Cerebellar nuclear complex (tissue), 1 donor: Measurements from ENCODE around the gene CCDC197.

Source experiments
- DNase-seq, 2 experiments: peaks; one replicate each; lab custom pipeline; 2025; lab: John Stamatoyannopoulos, UW

Gene CCDC197

DNA sequence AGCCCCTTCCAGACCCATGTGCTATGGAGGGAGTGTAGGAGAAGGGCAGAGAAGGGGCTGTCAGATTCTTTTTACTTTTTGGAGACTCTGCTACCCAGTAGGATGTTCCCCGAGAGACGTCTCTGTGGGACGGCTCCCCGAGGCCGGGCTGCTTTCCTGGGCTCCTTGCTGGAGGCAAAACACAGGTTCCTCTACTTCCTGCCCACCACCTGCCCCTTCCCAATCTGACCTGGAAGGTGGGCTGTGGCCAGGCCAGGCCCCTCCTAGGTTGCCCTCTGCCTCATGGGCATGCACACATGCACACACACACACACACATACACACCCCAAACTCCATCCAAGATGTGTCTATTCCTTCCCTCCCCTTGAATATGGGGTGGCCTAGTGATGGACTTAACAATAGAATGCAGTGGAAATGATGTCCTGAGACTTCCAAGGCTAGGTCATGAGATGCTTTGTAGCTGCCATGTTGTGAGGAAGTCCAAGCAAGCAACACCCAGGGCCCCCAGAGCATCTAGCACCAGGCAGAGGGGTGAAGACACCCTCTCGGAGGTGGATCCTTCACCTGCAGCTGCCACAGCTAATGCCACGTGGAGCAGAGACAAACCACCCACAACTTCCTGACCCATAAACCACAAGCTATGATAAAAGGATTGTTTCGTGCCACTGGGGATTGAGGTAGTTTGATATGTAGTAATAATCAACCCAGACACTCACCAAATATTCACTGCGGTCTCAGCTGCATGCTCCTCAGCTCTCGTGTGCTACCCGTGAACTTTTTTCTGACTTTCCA, 19.1 kb upstream of the CCDC197 start:
- DNase-seq, result no peak

DNA sequence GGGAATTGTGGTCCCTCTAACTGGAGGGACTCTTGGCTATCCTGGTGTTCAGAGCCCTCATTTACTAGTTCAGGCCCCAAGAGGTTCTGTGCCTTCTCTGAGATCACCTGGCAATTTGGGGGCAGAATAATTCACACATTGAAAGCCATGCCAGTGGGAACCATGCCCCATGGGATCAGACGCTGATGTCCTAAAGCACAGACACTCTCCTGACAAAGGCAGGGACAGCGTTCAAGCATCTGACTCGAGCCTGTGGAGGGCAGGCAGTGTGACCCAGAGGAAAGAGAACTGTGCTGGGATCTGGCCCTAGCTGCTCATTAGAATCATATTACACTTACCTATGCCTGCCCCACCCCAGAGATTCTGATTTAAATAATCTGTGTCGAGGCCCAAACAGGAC, 18.4 kb upstream of the CCDC197 start:
- no peak for DNase-seq

DNA sequence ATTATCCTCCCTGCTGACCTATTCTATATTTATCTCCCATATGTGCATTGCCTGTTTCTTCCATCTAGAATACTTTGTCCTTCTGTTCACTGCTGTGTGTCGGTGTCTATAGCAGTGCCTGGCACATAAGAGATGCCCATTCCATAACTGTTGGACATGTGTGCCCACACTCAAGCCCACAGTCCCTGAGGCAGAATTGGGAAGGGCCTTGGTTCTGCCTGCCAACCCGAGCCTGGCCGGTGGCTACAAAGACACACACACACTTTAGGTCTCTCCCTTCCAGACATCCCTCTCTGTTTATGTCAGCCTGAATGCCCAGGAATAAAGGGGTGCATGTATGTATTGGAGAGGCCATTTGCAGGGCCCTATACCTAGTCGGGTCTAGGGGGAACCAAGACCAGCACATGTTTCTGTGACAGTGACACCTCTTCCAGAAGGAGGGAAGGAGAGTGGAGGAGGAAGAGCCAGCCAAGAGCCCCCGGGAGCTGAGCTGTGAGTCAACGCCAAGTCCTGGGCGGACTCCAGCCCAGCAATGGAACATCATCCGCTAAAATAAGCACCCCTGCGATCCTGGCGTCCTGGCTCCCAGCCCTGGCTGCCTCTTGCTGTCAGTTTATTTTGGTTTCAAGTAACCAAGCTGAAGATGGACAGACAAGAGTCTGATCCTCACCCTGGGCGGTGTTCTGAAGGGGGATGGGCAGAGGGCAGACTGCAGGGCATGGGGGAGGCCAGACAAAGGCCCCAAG, 16.5 kb upstream of the CCDC197 start:
- peak in 1 of 2 experiments; percentile 51 for DNase-seq

DNA sequence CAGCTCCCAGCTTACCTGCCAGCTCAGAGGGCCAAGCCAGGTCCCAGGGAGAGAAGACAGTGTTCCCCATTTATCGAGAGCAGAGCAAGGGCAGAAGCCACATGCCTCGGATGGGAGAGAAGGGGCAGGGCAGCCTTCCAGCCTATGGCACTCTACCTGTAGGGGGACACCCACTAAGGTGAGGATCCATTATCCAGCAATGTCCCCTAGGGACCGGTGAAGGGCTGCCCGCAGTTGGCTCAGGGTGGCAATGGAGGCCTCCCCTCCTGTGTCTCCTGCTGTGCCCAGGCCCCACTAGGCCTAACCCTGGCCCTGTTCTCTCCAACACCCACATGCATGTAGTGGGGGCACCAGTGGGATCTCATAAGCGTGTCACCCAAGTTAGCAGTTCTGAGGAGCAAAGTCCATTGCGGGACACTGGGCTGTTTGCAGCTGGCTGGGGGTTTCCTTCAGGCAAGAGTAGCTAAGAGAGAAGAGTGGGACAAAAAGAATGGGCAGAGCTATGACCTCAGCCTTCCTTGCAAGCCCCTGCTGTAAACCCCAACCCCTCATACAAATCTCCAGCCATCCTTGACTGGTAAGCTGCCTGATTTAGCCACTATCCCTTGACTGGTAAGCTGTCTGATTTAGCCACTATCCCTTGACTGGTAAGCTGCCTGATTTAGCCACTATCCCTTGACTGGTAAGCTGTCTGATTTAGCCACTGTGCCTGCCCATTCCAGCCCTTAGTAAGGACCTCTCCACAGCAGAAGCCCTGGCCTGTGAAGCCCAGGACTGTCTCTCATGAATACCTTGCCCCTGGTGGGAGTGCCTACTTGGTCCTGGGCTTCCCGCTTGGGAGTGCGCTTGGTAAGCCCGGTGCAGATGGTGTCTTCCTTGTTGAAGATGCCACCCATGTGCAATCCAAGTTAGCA, 15.5 kb upstream of the CCDC197 start:
- DNase-seq, result no peak

DNA sequence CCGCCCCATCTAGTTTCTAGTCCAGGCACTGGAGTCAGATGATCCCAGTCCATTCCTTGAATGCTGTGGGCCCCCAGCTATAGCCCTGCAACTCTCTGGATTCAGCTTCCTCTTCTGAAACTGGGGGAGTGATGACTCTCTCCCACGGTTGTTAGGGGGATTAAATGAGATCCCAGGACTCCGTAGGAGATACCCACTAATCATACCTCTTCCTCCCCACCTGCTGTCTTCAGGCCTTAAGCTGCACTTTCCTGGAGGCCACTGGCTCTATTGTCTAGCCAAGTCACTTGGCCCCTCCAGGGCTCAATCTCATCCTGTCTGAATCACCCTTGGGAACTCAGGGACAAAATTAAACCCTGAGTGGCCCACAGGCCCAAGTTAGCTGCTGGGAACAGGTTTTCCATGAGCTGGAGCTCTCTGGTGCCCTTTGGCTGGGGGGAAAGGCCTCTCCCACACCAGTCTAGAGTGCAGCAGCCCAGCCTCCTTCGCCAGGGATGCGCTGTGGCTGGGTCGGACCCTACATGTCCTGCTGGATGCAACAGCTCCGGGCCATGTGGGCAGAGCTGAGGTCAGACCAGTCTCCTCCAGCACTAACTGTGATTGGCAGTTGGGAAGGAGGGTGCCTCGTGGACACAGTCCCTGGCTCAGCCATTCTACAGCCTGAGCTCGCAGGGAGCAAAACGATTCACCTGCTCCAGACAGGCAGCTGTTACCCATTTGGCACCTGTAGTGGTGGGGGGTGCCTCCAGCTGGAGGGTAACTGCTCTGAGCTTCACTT, 14.7 kb upstream of the CCDC197 start:
- DNase-seq, result no peak

DNA sequence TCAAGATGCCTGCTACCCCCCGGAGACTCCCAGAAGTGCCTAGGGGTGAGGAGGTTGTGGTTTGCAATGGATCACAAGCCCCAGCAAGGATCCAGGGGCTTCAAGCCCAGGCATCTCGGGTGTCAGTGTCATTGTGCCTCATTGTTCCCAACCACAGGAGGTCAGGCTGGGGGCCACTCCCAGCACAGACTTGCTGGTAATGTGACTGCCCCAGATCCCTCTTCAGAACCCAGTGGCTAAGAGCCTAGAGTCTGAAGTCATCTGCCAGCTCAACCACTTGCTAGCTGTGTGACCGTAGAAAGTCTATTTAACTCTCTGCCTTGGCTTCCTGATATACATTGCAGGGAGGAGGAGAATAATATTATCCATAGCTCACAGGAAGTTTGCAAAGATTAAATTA, 13.0 kb upstream of the CCDC197 start:
- no peak for DNase-seq

DNA sequence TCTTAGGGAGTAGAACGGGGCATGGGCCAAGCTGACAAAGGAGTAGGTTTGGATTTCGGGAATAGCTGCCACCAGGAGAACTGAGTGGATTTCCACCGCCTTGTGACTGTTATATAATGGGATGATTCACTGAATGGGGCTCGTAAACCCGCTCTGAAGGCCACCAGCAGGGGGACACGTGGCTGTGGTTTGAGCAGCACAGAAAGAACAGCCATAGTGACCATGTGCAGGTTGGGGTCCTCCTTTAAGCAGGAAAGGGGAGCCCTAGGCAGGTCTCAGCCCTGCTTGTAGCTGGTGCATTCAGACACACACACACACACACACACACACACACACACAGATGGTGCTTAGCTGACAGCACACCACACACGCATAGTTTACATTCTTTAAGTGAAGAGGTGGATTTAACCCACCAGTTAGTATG, 12.1 kb upstream of the CCDC197 start:
- DNase-seq, result peak in 1 of 2 experiments; percentile 35

DNA sequence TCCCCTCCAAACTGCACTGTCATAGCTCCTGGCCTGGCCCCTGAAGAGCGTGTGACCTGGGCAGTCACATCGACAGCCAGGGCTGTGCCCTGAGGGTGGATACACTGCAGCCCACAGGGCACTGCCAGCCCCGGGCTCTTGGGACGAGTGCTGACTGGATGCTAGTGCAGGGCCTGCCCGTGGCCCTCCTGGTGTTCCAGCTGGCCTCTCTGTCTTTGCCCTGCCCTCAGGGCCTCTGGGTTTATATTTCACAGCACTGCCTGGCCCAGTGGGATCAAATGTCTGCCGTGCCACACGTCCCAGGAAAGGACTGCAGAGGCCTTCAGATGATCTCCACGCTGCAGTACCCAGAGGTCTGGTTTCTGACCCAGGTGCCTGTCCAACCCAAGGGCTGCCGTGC, 10.1 kb upstream of the CCDC197 start:
- no peak for DNase-seq

DNA sequence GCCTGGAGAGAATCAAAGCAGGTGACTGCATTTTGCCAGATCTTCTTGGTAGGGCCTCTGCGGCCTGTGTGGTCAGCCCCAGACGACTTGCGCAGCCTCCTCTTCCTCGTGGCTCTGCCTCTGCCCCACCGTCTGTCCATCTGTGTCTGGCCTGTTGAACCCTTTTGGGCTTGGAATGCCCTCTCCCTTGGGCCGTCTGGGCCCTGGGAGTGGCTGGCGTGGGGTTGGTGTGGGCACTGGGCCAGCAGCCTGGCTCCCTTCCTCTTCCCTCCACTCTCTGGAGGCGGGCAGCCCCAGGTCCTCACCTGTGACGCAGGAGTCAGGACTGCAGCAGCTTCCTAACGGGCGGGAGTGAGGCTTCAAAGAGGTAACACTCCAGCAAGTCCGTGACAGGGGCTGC, 9.7 kb upstream of the CCDC197 start:
- DNase-seq, result no peak

DNA sequence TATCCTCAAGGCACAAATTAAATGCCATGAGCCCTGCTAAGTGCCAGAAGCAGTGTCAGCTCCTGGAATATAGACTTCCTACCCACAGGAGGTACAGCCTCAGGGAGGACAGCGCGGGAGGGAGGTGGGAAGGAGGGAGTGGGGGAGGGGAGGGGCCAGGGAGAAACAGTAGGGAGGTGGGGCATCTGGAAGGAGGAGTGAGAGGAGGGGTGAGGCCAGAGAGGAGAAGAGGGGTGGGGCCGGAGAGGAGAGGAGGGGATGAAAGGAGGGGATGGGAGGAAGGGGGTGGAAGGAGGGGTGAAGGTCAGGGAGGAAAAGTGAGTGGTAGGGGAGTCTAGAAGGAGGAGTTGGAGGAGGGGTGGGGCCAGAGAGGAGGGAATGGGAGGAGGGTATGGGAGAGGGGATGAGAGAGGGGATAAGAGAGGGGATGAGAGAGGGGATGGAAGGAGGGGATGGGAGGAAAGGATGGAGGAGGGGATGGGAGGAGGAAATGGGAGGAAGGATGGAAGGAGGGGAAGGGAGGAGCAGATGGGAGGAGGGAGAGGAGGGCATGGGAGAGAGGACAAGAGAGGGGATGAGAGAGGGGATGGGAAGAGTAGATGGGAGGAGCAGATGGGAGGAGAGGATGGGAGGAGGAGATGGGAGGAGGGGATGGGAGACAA, 9.2 kb upstream of the CCDC197 start:
- DNase-seq, result no peak

DNA sequence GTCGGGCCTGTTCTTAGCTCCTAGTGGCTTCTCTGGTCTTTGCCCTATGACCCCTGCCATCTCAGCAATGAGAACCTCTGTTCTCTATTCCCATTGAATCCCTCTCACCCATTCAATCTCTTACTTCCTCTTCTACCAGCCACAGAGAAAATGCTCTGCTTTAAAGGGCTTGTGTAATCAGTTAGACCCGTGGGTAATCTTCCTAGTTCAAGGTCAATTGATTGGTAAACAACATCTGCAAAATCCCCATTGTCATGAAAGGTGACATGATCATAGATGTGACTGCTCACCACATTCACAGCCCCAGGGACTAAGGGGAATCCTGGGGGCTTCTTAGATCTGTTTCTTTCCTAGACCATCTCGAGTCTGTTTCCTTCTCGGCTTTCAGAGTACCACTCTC, 7.2 kb upstream of the CCDC197 start:
- DNase-seq, result no peak

DNA sequence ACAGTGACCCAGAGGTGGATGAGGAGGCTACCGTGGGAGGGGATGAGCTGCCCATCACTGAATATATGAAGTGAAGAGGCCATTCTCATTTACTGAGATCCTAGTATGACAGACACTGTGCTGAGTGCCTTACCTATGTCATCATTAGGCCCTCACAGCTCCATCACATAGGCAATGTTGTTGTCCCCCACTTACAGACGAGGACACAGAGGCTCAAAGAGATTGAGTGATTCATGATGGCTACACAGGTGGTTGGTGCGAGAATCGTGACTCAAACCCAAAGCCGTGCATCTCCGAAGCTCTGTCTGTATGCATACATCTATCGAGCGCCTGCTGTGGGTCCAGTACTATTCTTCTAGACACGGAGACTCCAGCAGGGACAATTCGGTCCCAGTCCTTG, 5.9 kb upstream of the CCDC197 start:
- DNase-seq, result no peak

DNA sequence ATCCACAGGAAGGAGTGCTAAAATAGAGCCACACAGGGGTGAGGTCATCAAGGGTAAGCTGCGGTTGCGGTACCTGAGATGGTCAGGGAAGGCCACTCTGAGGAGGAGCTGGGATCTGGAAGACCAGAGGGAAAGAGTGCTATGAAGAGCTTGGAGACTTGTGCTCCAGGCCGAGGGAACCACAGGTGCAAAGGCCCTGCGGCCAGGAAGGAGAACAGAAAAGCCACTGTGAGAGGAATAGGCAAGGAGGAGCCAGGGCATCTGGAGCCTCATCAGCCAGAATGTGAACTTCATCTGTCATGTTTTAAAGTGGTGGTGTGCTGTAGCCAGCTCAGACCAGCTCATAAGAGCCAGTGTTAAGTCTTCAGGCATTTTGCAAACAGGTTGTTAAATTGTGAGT, 5.5 kb upstream of the CCDC197 start:
- DNase-seq, result no peak

DNA sequence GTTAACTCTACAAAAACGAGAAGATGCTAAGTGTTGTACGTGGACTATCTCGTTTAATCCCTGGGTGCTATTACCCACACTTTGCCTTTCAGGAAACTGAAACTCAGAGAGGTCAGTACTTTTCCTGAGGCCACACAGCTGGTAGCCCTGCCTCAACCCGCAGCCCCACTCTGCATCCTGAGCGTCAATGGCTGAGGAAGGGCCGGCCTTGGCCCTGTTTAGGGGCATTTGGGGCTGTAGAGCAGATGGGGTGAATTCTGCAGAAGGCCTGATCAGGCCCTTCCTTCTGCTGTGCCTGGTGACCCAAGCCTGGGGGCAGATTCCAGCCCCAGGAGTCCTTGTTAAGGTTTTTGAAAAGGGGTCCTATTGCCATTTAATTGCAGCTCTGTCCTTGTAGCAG, 3.7 kb upstream of the CCDC197 start:
- no peak for DNase-seq

DNA sequence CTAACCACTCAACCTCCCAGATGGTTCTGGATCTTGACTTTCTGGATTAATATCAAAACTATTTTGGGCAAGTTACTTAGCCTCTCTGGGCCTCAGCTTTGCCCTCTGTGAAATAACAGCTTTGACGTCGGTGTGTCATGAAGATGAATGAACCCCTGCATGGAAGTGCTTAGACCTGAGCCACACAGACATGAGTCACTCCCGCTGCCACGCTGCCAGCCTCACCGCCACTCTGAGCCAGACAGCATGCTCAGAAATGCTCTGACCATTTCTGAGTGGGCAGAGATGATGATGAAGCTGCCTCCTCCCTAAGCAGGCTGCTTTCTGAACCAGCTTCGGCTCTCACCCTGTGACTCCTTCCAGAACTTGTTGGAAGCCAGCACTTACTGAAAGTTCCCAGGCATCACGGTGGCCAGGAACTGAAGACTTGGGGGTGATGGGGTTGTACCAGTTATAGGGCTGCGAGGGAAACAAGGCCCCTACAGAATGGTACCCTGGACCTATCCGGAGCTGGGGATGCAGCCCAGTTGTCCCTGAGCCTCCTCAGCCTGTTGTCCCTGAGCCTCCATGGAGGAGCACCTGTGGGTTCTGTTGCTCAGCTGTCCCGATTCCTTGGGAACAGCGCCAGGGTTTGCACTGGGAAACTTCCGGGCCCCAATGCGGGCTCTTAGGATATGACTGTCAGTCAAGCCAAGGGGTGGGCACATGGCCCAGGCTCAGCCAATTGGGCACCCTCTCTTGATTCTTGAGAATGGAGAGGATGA, 2.0 kb upstream of the CCDC197 start:
- DNase-seq, result no peak

DNA sequence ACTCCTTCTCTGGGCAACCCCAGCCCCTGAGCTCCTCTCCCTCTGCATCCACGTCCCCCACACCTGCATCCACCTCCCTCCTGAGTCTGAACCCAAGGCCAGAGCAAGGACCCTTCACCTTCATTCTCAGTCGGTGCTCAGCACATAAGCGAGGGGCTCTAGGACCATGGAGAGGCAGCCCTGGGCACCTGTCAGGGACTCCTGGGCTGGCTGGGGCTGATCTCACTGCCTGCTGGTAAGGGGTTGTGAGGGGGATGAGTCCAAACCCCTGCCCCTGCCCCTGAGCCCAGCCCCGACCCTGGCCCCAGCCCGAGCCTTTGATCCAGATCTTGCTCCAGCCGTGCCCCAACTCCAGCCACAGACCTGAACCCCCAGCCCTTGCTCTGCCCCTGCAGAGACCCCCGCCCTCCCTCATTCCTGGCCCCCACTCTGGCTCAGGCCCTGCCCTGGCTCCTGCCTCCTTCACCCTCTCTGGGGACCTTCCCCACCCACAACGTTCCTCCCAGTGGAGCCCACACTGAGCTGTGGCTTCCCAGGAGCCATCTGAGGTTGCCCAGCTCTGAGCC, 888 bp upstream of the CCDC197 start:
- no peak for DNase-seq

DNA sequence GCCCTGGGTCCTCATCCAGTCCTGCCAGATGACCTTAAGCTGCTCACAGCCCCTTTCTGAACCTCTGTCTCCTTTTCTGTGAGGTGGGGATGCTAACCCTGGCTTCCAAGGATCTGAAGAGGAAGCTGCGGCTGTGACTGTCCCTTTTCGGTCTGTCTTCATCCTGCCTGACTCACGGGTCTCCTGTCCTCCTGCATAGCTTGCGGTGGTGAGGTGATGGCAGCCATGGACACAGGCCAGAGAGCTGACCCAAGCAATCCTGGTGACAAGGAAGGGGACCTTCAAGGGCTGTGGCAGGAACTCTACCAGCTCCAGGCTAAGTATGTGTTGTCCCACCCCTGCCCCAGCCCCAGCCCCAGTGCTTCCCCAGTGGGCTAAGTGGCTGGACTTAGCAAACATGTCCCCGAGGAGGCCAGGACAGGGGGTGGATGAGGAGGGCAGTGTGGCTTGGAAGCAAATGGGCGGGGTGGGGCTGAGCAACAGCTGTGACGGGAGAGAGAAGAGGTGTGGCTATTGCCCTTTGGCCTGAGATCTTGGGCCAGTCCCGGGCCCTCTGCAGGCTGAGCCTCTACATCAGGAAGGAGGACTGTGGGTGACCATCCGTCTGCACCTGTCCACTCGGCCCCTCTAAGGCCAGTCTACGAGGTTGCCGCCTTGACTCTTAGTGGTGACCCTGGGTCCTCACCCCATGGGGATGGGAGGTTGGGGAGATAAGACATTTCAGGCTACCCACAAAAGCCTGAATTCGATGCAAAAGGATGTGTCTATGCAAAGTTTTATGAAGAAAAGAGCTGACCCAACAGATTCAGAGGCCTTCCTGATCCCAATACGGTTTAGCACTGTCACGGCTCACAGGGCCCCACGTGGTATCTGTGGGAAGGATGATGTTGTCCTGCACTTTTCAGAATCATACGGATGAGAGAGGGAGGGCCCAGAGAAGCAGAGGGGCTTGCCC, 1.1 kb downstream of the CCDC197 start:
- no peak for DNase-seq

DNA sequence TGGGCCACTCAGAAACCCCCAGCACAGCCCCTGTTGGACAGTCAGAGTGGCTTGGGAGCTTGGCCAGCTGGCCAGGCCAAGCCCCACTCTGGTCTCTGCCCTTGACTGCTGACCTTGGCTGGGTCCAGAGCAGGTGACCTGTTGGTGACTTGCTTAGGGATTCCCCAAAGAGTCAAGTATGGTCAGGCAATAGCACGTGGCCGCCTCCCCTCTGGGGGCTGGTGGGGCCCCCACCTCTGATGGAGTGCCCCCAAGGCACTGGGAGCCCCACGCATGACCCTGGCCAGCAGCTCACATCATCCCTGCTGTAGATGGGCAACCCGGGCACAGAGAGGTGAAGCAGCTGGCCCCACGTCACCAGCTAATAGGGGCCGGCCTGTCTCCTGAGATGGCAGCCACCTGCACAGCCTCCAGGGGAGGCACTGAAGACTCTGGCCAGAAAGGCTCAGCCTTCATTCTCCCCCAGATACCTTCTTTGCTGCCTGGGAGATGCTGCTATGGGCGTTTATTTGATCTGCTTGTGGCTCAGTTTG, 1.8 kb downstream of the CCDC197 start:
- no peak for DNase-seq

DNA sequence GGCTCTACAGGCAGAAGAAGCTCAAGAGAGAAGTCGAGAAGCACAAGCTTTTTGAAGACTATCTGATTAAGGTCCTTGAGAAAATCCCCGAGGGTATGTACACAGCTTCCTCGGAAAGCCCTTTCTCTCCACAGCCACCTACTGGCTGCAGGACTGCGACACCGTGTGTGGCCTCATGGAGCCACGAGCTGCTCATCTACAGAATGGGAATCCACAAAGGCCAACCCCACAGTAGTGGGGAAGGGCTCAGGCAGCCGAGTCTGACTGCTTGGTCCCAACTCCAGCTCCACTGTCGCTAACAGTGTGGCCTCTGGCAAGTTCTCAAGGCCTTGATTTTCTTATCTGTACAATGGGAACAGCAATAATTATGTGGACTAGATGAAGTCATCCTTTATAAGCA, 2.5 kb downstream of the CCDC197 start:
- no peak for DNase-seq
